Lower leg skin (tissue), 3 donors: ENCODE data around the gene HDAC7.

Experiments
- CTCF ChIP-seq, 3 donors: fragments of 450-650 bp; IDR thresholded peaks; one replicate each; pipeline ENCODE4 v1.5.1; 2016; ENCODE audit warnings: antibody characterized with exemption in 3 of 3, mild to moderate bottlenecking in 3 of 3, moderate library complexity in 2 of 3
- POLR2A ChIP-seq, 2 donors: fragments of 450-650 bp; IDR thresholded peaks; one replicate each; pipeline ENCODE4 v1.6.1; 2016 to 2017; ENCODE audit warnings: antibody characterized with exemption in 2 of 2, mild to moderate bottlenecking in 1 of 2, moderate library complexity in 1 of 2

GRCh38 chr12:47754881-47755280 is 64.8 kb downstream of the HDAC7 start:
- TF ChIP-seq CTCF (IDR thresholded peaks at IDR 0.05) (no peak), POLR2A (IDR thresholded peaks at IDR 0.05) (no peak)
